NCI-H446 treated with DMSO at 0.1 percent for 48 hours (cell line): ENCODE data around the gene CD74.
A peak's percentile ranks its signal among the peaks of the same experiment; 100 is the strongest.
"Not testable (repeated sequence)": the region's sequence is repeated elsewhere in the genome, so short reads cannot be mapped to it uniquely, and the experiment has no call there.

Experiments
- DNase-seq: peaks from one replicate; lab custom pipeline; 2025; lab: John Stamatoyannopoulos, UW

CD74 gene

GRCh38 chr5:150441813-150442698, 29.3 kb upstream of the CD74 start:
- DNase-seq = no peak

DNA sequence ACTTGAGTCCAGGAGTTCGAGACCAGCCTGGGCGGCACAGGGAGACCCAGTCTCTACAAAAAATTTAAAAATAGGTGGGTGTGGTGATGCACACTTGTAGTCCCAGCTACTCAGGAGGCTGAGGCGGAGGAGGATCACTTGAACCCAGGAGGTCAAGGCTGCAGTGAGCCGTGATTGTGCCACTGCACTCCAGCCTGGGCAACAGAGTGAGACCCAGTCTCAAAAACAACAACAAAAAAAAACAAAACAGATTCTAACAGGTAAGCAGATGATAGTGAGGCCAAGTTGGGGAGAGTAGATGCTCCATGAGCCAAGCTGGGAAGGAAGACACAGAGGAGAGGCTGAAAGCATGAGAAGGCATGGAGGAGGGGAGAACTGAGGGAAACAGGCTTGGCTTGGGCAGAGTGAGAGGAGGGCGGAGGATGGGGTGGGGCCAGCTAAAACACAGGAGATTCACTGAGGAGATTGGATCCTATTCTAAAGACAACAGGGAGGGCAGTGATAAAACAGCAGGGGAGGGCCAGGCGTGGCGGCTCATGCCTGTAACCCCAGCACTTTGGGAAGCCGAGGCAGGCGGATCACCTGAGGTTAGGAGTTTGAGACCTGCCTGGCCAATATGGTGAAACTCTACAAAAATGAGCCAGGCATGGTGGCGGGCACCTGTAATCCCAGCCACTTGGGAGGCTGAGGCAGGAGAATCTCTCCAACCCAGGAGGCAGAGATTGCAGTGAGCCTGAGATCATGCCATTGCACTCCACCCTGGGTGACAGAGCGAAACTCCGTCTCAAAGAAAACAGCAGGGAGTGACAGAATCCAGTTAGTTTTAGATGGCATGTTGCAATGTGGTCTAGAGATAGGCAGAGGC, 28.5 kb upstream of the CD74 start:
- no peak for DNase-seq

DNA sequence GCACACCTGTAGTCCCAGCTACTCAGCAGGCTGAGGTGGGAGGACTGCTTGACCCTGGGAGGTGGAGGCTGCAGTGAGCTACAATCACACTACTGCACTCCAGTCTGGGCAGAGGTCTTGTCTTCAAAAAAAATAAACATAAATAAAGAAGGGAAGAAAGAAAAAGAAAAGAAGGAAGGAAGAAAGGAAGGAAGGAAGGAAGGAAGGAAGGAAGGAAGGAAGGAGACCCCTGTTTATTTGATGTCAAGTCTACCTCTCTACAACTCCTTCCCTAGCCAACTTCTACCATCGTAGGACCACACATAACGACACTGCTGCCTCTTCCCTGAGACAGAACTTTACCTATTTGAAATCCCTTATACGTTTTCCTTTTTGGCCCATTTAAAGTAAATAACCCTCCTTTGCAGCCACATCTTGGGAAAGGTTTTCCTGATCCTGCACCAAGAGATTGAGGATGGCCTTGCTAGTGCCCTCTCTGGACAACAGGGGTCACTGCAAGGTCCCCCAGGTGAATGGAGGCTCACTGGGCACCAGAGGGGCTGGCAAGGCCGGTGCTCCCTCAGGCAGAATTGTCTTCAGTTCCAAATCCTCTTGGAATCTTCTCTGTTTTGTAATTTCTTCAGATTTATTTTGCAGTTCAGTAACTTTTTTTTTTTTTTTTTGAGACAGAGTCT, 26.3 kb upstream of the CD74 start:
- DNase-seq = no peak

GRCh38 chr5:150436141-150436680, 23.5 kb upstream of the CD74 start:
- DNase-seq = peak; percentile 51

GRCh38 chr5:150434464-150434863, 21.8 kb upstream of the CD74 start:
- DNase-seq = peak; percentile 50

DNA sequence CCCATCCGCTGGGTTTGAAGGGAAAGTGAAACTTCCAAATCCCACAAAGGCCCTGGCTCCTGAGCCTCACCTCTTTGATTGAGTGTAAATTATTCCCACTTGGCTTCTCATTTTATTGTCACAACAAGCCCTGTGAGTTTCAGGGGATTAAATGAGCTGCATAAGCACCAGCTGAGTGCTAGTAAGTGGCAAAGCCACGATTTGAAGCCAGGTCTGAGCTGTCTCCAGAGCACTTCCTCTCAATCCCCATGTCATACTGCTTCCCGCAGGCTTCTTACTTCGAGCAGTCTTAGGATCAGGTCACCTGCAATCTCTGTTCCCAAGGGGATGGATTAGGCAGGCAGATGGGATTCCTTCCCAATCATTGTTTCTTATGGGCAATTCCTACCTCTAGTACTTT, 18.9 kb upstream of the CD74 start:
- no peak for DNase-seq

- DNase-seq = no peak
Observed at GRCh38 chr5:150431048-150431447, 18.3 kb upstream of the CD74 start.

DNA sequence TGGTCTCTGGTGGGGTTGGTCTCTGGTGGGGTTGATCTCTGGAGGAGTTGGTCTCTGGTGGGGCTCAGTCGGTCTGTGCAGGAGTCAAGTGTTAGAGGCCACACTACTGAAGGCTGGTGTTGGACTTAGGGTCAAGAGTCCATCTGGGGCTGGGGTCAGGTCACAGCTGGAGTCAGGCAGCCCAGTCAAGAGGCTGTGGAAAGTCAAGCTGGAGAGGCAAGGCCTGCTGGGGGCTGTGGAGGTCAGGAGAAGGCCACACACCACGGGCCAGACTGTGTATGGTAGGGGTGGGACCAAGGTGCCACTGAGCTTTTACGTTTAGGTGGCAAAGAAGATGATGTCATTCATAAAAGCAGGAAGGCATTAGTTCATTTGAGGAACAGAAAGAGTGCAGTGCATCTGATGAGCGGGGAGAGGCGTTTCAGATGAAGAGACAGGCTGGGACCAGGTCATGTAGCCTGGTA, 16.7 kb upstream of the CD74 start:
- DNase-seq = no peak

DNA sequence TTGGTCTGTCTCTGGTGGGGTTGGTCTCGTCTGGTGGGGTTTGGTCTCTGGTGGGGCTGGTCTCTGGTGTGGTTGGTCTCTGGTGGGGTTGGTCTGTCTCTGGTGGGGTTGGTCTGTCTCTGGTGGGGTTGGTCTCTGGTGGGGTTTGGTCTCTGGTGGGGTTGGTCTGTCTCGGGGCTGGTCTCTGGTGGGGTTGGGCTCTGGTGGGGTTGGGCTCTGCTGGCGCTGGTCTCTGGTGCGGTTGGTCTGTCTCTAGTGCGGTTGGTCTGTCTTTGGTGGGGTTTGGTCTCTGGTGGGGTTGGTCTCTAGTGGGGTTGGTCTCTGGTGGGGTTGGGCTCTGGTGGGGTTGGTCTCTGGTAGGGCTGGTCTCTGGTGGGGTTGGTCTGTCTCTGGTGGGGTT, 16.3 kb upstream of the CD74 start:
- no peak for DNase-seq

DNA sequence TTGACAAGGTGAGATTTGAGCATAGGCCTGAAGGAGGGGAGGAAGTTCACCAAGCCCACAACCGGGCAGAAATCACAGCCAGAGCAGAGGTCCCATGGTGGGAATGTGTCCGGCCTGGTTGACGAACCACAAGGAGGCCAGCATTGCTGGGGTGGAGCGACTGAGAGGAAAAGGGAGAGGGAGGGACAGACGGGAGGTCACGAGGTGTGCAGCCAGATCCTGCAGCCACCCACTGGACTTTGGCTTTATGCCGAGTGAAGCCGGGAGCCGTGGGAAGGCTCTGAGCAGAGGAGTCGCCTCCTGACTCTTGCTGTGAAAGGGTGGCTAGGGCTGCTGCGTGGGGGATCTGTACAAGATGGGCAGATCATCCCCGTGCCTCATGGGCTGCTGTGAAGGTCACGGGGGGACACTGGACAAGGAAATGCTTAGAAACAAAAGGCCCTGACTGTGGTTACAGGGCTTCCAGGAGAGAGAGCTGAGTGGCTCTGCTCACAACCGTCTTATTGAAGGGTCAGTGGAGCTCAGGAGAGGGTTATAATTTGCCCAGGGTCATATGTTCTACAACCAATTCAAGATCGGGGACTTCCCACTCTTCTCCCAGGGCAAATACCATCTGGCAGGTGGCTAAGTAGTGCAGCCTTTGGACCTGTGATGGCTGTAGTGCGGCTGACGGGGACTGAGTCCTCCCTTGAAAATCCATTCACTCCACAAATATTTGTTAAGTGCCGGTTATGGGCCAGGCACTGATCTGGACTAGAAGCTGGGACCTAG, 15.6 kb upstream of the CD74 start:
- DNase-seq = no peak

DNA sequence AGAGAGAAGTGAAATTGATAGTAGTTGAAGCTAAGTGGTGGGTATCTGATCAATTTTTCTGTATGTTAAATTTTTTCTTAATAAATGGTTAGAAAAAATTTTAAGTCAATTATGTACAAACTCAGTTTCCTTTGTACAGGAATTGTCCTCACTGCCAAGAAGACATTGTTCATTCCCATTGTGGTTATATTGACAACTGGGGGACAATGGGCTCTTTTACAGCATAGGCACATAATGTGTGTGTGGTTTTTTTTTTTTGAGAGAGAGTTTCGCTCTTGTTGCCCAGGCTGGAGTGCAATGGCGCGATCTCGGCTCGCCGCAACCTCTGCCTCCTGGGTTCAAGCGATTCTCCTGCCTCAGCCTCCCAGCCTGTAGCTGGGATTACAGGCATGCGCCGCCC, 13.5 kb upstream of the CD74 start:
- not testable (repeated sequence) for DNase-seq

- DNase-seq = no peak
Observed at GRCh38 chr5:150422758-150423157, 10.0 kb upstream of the CD74 start.

DNA sequence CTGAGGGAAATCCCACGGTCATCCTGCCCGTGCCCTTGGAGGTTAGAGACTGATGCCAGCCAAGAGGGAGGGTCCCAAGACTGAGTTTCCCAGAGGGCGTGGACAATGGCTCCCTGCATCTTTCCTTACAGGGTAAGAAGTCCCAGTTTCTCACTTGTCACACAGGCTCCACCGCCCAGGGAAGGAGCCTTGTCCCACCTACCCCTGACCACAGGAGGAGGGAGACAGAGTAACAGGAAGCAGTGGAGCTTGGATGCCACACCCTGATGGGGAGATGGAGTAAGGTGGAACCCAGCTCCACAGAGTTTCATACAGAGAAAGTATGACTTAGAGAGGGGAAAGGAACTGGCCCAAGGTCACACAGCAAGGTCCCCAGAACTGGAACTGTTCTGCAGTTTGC, 9.4 kb upstream of the CD74 start:
- DNase-seq = no peak

GRCh38 chr5:150419630-150420270, 7.0 kb upstream of the CD74 start:
- no peak for DNase-seq

DNA sequence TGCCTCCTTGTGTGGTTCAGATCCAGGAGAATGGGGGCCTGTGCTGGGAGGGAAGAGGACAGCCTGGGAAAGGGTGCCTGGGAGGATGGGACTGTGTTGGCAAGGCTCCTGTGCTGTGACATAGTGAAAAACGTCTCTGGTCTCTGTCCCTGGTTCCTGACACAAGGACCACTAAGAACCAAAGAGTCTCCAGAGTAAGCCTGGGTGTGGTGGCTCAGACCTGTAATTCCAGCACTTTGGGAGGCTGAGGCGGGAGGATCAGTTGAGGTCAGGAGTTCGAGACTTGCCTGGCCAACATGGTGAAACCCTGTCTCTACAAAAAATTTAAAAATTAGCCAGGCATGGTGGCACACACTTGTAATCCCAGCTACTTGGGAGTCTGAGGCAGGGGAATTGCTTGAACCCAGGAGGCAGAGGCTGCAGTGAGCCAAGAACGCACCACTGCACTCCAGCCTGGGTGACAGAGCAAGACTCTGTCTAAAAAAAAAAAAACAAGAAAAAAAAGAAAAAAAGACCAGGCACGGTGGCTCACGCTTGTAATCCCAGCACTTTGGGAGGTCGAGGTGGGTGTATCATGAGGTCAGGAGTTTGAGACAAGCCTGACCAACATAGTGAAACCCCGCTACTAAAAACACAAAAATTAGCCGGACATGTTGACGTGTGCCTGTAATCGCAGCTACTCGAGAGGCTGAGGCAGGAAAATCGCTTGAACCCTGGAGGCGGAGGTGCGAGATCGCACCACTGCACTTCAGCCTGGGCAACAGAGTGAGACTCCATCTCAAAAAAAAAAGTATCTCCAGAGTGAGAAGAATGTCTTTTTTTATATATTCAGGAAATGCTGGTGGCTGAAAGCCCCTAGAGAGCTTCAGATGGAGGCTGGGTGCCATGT, 1.4 kb upstream of the CD74 start:
- not testable (repeated sequence) for DNase-seq

GRCh38 chr5:150413176-150413901, 629 bp upstream of the CD74 start:
- DNase-seq = no peak

GRCh38 chr5:150411245-150411979, 1.3 kb downstream of the CD74 start:
- no peak for DNase-seq

DNA sequence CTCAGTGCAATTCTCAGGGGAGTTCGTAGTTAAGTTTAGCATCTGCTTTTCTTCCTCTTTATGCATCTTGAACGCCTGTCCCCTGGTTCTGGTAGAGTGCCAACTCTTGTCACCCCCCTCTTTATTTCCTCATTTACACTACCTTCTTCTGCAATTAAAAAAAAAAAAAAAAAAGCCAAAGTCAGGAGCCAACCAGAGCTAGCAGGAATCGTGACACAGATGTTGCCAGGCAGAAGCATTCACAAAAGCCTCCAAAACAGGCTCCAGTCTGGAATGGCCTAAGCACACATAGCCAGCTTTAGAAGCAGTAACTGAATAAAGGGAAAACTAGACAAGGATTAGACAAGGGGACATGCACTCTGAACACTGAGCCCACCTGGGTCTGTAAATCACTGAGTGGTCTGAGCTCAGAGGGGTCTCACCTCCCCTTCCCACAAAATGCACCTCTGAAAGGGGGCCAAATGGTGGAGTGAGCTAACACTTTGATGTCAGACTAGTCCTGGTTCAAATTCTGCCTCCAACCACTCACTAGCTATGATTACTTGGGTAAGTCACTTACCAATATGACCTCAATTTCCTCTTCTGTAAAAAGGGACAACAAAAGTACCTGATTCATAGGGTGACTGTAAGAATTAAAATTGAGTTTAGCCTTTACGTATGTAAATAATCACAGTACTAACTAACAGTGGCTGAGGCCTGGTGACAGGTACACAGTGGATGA, 2.0 kb downstream of the CD74 start:
- peak; percentile 57 for DNase-seq
